NCI-H446 treated with DMSO at 0.1 percent for 48 hours (cell line): ENCODE data around the gene PER1.

Experiments
- DNase-seq: peaks from one replicate; lab custom pipeline; 2025; lab: John Stamatoyannopoulos, UW

Gene PER1

GRCh38 chr17:8153031-8153451, 837 bp upstream of the PER1 start:
- no peak for DNase-seq

DNA sequence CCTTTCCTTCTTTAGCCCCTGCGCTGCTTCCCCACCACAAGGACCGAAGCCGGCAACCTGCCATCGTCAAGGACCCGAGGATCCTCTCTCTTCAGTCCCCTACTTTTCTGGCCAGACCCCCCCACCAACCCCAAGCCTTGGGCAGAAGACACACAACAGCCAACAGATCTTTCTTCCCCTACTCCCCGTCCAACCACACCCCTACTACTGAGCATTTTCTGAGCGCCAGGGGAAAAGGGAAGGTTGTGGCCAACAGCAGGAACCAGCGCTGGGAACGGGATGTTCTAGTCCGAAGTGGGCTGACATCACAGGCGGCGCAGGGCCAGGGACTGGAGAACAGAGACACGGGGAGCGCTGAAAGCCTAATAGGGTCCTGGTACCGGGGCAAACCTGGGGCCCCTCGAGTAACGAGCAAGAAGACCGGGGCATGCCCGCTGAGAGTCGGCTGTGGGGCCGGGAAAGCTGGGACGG, 528 bp downstream of the PER1 start:
- no peak for DNase-seq

- DNase-seq = no peak
Observed at GRCh38 chr17:8151120-8151640, 1.0 kb downstream of the PER1 start.

DNA sequence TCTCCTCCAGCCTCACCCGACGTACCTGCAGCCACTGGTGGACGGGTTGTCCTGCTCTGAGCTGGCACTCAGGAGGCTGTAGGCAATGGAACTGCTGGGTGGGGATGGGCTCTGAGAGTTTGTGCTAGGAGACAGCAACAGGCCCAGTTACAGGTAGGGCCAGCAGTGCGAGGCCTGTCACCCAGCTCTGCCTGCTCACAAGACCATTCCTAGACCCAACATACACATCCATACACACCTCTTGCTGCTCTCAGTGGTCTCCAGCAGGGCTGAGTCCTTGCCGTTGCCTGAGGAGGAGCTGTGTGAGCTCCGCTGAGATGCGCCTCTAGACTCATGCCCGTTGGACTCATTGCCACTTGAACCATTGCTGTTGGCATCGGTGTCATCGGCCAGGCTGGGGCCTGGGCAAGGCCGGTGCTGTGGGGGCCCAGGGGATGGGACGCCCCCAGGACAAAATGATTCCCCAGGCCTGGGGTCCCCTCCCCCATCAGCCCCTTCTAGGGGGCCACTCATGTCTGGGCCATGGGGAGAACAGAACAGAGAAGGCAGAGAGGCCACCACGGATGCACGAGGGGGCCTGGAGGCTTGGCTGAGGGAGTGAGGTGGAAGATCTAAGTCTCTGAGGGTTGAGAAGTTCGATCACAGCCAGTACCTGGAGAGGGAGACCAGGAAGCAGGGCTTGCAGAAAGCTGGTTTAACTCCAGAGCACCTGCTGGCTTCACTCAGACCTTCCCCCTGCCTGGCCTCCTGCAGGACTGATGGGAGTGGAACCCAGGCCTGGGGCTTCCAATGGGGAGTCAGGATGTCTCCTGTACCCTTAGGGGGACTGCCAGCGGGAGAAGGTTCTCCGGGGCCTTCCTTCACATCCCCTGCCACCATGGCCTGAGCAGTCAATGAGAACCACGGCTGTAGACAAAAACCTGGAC, 1.7 kb downstream of the PER1 start:
- no peak for DNase-seq

DNA sequence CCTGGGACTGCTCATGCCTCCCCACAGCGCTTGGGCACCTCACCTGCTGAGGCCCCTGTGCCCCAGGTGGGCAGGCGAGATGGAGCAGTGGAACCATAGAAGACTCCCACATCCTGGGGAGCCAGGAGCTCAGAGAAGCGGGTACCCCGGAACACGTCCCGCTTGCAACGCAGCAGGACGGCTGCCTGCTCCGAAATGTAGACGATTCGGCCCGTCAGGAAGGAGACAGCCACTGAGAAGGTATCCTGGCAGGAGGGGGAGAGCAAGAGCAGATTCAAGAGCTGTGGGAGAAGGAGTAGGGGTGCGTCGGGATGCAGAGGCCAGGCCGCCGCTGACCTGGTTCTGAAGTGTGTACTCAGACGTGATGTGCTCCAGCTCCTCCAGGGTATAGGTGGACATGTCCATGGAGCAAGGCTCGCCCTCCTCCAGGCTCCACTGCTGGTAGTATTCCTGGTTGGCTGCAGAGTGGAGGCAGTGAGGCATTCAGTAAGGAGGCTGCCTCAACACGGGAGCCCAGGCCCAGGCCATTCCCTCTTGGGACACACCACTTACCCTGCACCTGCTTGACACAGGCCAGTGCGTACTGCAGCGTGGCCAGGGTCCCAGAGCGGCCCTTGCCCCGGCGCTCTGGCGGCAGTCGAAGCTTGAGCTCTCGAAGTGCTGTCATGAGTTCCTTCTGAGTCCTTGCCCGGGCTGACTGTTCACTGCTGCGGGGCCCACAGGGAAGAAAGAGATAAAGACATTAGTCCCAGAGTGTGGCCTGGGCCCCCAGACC, 2.6 kb downstream of the PER1 start:
- DNase-seq = no peak

DNA sequence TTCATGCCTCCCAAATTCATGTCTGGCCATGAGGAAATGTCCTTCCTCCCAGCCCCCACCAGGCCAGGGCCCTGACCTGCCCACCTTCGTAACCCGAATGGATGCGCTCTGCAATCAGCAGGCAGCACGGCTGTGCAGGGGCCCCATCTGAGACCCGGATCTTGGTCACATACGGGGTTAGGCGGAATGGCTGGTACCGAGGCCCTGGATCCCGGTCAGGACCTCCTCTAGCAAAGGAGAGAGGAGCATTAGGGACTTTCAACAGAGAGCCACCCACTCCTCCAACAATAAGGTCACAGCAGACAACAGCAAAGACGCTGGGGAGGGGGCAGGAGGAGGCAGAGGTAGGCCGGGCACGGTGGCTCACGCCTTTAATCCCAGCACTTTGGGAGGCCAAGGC, 3.6 kb downstream of the PER1 start:
- no peak for DNase-seq

DNA sequence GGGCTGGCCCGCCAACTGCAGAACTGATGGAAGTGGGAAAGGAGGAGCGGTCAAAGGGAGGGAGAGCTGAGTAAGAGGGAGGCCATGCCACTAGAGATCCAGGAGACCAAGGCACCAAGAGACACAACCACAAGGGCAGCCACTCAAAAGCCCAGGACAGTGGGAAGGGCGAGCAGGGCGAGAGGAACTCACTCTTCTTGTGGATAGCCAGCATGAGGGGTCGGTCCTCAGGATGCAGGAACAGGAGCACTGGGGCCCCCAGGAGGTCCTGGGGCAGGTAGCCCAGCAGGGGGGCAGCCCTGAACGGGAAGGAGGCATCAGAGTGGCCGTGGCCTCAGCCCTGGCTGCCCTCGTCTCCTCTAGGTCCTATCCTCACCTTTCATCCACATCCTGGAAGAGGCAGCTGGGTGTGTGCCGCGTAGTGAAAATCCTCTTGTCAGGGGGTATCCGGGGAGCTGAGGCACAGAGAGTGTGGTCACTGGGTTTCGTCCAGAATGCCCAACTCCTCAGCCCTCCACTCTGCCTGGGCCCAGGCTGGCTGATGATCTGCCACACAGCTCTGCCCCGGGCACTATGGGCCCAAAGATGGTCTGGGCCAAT, 4.3 kb downstream of the PER1 start:
- DNase-seq = no peak

DNA sequence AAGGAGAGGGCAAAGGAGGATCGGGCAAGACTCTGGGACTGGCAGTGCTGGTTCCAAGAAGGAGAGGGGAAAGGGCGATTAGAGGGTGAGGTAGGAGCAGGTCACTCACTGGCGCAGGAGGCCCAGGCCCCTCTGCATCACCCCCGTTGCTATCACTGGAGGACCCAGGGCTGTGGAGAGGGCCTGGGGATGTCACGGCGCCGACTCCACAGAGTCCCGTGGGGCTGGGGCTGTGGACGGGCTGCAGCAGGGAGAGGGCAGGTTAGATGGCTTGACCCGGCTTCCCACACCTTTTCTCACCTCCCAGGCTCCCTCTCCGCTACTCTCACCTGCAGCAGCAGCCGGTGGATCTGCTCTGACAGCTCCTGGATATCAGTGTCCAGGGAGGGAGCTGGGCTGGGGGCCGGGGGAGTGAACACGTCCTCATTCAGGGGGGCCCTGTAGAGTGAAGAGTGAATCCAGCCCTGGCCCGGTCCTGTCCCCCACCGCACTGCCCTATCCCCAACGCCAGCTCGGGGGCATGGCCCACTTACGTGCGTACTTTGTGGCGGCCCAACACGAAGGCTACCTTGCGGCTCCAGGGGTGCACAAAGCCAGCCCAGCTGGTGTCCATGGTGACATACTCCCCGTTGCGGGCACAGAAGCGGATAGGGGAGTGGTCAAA, 4.9 kb downstream of the PER1 start:
- DNase-seq = no peak

DNA sequence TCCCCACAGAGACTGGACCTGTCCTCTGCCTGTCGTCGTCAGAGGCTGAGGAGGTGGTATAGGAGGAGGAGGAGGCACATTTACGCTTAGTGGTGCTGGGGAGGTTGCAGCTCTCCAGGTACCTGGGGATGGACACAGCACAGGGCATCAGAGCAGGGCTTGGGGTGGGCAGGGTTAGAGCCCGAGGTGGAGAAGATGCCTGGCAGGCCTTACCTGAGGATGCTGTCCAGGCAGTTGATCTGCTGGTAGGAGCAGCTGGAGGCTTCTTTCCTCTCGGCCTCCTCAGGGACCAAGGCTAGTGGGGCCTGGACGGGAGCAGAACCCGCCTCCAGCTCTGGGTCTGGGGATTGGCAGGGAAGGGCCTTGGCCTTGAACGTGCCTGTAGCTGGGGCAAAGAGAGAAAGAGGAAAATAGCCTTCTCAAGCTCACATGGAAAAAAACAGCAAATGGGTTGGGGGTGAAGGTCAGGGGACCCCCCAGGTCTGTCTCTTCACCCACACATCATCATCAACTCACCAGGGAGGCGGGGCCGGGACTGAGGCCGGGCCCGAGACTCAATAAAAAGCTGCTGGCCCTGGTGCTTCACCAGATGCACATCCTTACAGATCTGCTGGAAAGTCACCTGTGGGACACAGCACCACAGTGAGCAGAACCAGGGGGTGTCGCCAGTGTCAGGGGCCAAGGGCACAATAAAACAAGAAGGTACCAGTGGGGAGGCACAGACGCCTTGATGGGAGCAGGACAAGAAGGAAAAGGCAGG, 5.6 kb downstream of the PER1 start:
- DNase-seq = no peak

- DNase-seq = no peak
Observed at GRCh38 chr17:8145811-8146210, 6.4 kb downstream of the PER1 start.

GRCh38 chr17:8144401-8145231, 7.6 kb downstream of the PER1 start:
- no peak for DNase-seq

DNA sequence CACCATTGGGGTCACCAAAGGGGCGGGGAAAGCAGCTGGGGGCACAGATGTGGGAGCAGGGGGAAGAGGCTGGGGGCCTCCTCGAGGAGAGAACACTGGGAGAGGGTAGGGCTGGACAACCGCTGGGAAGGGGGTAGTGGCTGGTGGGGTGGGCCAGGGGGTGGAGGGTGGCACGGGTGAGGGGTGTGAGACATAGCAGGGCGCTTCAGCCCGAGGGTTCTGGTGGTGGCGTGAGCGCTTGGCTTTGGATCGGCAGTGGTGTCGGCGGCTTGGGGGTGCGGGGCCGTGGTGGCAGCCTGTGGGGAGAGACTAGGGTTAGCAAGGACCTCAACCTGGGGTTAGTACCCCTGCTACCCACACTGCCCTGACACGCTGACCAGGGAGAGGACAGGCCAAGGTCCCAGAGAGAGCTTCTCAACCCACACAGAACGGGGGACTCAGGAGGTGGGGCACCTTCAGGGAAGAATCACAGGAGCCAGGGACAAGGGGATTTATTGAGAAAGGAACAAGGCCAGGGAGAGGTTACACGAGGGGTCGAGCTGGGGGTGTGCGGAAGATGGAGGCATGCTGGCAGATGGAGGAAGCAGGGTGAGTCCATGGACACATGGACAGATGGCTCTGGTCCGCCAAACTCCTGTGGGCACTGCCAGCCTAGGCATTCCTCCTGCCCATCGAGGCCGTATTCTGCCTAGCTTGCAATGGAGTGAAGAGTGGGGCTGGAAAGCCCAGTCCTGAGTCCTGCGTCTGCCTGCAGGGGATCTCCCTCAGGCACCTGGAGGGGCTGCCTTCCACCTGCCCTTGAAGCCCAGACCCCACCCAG, 8.4 kb downstream of the PER1 start:
- DNase-seq = no peak

GRCh38 chr17:8142887-8143580, 9.2 kb downstream of the PER1 start:
- DNase-seq = no peak

DNA sequence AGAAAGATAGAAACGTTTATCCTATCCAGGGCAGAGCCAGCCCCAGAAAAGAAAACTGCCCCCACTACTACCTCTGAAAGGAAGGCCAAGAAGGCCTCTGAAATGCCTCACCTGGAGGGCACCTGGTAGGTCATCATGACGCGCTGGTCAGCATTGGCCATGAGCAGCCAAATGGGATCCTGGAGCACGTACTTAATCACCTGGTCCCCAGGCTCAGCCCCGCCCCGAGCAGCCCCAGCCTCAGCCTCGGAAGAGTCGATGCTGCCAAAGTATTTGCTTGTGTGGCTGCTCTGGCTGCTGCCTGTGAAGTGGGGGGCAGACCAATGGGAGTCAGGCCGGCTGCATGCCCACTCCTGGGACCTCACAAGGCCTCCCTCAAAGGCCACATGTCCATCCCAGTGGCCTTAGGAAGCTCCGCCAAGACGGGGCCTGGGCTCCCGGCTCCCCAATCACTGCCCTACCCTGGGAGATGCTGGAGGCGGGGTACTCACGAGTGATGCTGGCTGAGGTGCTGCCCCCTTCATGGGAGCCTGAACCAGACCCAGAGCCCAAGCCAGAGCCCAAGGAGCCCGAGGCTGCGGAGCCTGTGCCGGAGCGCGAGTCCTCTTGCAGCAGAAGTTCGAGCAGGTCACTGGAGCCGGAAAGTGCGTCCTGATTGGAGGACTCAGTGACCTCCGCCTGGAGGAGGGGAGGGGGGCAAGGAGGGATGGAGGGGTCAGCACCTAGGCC, 9.9 kb downstream of the PER1 start:
- no peak for DNase-seq

- no peak for DNase-seq
Observed at GRCh38 chr17:8141741-8142140, 10.5 kb downstream of the PER1 start.

DNA sequence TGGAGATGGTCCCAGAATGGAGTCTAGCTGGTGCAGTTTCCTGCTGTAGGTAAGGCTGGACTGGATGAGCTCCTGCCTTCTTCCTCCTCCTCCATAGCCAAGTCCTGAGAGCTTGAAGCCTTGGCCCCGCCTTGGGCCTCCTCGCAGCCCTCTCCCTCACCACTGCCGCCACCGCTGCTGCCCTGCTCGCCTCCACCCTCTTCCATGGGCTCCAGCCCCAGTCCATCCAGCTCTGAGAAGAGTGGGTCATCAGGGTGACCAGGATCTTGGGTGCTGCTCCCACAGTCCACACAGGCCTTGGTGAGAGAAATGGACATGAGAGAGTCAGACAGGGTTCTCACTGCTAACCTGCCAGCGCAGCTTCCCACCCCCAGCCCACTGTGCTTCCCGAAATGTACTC, 11.2 kb downstream of the PER1 start:
- DNase-seq = no peak

DNA sequence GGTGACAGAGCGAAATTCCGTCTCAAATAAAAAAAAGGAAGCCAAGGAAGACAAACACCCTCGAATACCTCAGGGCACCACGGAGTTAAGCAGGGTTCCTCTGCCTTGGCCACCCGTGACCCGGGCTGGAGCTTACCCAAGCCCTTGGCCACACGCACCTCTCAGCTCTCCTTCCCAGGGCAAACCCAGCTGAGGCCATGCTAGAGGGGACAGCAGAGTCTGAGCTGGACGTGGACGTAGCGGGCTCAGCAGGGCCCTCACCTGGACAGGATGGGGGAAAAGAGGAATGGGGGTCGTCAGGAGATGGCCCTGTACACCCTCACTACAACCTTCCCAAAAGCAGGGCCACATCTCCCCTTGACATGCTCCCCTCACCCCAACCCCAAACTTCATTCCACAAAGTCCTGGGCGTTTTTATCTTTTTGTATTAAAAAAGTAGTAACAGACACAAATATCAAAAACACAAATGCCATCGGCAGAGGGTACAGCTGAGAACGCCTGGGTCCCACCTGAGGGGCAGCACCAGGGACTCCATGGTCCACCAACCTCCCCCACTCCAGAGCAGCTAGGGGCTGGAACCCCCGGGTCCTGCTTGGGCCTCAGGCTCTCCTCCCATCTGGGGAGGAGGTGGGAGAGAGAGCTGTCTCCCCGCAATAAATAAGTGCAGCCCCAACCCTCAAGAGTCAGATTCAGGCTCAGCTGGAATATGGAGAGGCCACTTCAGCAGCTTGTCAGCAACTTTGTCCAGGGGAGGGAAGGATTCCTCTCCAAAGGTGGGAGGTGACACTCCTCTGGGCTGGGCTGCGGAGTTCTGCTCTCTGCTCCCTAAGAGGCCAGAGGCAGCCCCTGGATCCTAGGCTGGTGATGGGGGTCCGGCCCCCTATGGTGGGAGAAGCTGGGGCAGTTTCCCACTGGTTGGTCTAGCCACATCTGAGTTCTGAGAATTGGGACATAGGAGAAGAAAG, 11.9 kb downstream of the PER1 start:
- DNase-seq = no peak
